Vagina (tissue), 2 donors: ENCODE measurements around the gene CHD9. TPM values are rescaled to one million over a fixed set of nuclear protein-coding genes. Genes with fewer than 3 reads are reported as not detected.
A peak's percentile ranks its signal among the peaks of the same experiment; 100 is the strongest.

Source experiments
- DNase-seq, 2 donors: peaks; one replicate each; pipeline ENCODE4 v3.0.0-alpha.2; 2017; ENCODE audit errors: extremely low spot score in 2 of 2
- H3K27ac ChIP-seq: fragments of 200-600 bp; sonication (generic); one replicate; pipeline ENCODE4 v1.5.1; 2019
- H3K27me3 ChIP-seq: fragments of 200-600 bp; sonication (generic); one replicate; pipeline ENCODE4 v1.5.1; 2019
- H3K36me3 ChIP-seq, 2 donors: fragments of 200-600 bp; sonication (generic); one replicate each; pipeline ENCODE4 v1.5.1; 2017 to 2019
- H3K4me1 ChIP-seq: fragments of 200-600 bp; sonication (generic); one replicate; pipeline ENCODE4 v1.5.1; 2019
- H3K4me3 ChIP-seq, 2 donors: fragments of 200-600 bp; sonication (generic); 1 replicate in 1 of 2; 2 replicates in 1 of 2; pipeline ENCODE4 v1.5.1; 2016 to 2019
- H3K9me3 ChIP-seq: fragments of 200-600 bp; sonication (generic); one replicate; pipeline ENCODE4 v1.5.1; 2019
- CTCF ChIP-seq, 3 experiments: fragments of 450-650 bp in 2 of 3; fragments of 200-600 bp in 1 of 3; sonication (generic) in 1 of 3; IDR thresholded peaks; one replicate each; pipeline ENCODE4 v1.5.1; 2017 to 2019; ENCODE audit warnings: antibody characterized with exemption in 3 of 3, mild to moderate bottlenecking in 2 of 3, moderate library complexity in 2 of 3
- POLR2A ChIP-seq, 2 donors: fragments of 450-650 bp; IDR thresholded peaks; one replicate each; pipeline ENCODE4 v1.6.1; 2017; ENCODE audit warnings: antibody characterized with exemption in 2 of 2, mild to moderate bottlenecking in 2 of 2, moderate library complexity in 2 of 2
- POLR2AphosphoS5 ChIP-seq, 2 donors: sonication (generic); formaldehyde crosslinking; IDR thresholded peaks; one replicate each; pipeline ENCODE4 v1.9.0; 2017; ENCODE audit warnings: antibody characterized with exemption in 2 of 2, mild to moderate bottlenecking in 2 of 2, low read depth in 1 of 2; ENCODE audit not compliant: insufficient read depth in 1 of 2
- intact Hi-C: fragments of 100-400 bp; cut with DNase I; formaldehyde crosslinking; loops from one replicate; pipeline ENCODE4 v1.15.1; 2023
- total RNA-seq: library from RNA; depleted of rRNA; stranded (reverse); fragments of >200 nt; gene quantifications from one replicate; pipeline ENCODE4 v1.2.3, GENCODE V29; 2016

CHD9 gene
- total RNA-seq, 1 donor from 2014 or later = 77.6 TPM

- Histone ChIP-seq H3K9me3 (no peaks in the 10 kb centered on the region), H3K4me3 (no peak overlapping the region), H3K4me1 (peaks cover 90% of the 10 kb centered on the region), H3K36me3 (no peaks in the 10 kb centered on the region), H3K27ac (peak overlapping the region; percentile 25), H3K27me3 (no peaks in the 10 kb centered on the region)
- no peak for DNase-seq
- TF ChIP-seq CTCF (IDR thresholded peaks at IDR 0.05) (no peak), POLR2AphosphoS5 (IDR thresholded peaks at IDR 0.05; ENCODE audit: insufficient read depth in 1 of 2, low read depth in 1 of 2) (no peak), POLR2A (IDR thresholded peaks at IDR 0.05) (no peak)
- intact Hi-C loops = no loop called here
Measured at GRCh38 chr16:53082509-53082908, 27.7 kb downstream of the CHD9 start.

- no peak for TF ChIP-seq POLR2A (IDR thresholded peaks at IDR 0.05)
- no peak for TF ChIP-seq POLR2AphosphoS5 (IDR thresholded peaks at IDR 0.05; ENCODE audit: insufficient read depth in 1 of 2, low read depth in 1 of 2)
- TF ChIP-seq CTCF (IDR thresholded peaks at IDR 0.05) = no peak
- Histone ChIP-seq H3K36me3 (no peaks in the 10 kb centered on the region), H3K27me3 (no peaks in the 10 kb centered on the region), H3K4me1 (peaks cover 95% of the 10 kb centered on the region), H3K4me3 (no peak overlapping the region), H3K9me3 (no peaks in the 10 kb centered on the region), H3K27ac (peak overlapping the region; percentile 80)
- intact Hi-C loops = no loop called here
- no peak for DNase-seq
Measured at GRCh38 chr16:53083119-53083518, 28.3 kb downstream of the CHD9 start.

DNA sequence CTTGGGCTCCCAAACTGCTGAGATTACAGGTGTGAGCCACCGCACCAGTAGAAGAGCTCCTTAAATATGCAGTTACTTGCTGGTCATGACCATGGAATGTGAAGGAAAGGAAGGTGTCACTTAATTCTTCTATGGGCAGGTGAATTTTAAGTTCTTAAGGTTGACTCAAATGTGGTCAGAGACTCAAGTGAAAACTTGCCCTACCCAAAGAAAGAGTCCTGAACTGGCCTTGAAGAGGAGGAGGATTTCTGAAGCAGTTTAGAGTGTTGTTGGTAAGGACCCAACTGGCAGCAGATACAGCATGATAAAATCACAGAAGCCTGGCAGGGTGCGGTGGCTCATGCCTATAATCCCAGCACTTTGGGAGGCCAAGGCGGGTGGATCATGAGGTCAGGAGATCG, 29.4 kb downstream of the CHD9 start:
- TF ChIP-seq CTCF (IDR thresholded peaks at IDR 0.05) (no peak), POLR2A (IDR thresholded peaks at IDR 0.05) (no peak), POLR2AphosphoS5 (IDR thresholded peaks at IDR 0.05; ENCODE audit: insufficient read depth in 1 of 2, low read depth in 1 of 2) (peak in 1 of 2 donors; percentile 62)
- Histone ChIP-seq H3K4me1 (peaks cover 96% of the 10 kb centered on the region), H3K36me3 (no peaks in the 10 kb centered on the region), H3K27me3 (no peaks in the 10 kb centered on the region), H3K9me3 (no peaks in the 10 kb centered on the region), H3K27ac (peak overlapping the region; percentile 80), H3K4me3 (no peak overlapping the region)
- intact Hi-C loops = no loop called here
- DNase-seq = no peak

- H3K4me1 ChIP-seq = peaks cover 96% of the 10 kb centered on the region
- intact Hi-C loops = no loop called here
- TF ChIP-seq POLR2AphosphoS5 (IDR thresholded peaks at IDR 0.05; ENCODE audit: insufficient read depth in 1 of 2, low read depth in 1 of 2) (no peak), POLR2A (IDR thresholded peaks at IDR 0.05) (no peak), CTCF (IDR thresholded peaks at IDR 0.05) (no peak)
- H3K9me3 ChIP-seq = no peaks in the 10 kb centered on the region
- H3K36me3 ChIP-seq = no peaks in the 10 kb centered on the region
- peak overlapping the region; percentile 80 for H3K27ac ChIP-seq
- H3K4me3 ChIP-seq = no peak overlapping the region
- no peak for DNase-seq
- no peaks in the 10 kb centered on the region for H3K27me3 ChIP-seq
Measured at GRCh38 chr16:53084746-53085334, 30.0 kb downstream of the CHD9 start.

DNA sequence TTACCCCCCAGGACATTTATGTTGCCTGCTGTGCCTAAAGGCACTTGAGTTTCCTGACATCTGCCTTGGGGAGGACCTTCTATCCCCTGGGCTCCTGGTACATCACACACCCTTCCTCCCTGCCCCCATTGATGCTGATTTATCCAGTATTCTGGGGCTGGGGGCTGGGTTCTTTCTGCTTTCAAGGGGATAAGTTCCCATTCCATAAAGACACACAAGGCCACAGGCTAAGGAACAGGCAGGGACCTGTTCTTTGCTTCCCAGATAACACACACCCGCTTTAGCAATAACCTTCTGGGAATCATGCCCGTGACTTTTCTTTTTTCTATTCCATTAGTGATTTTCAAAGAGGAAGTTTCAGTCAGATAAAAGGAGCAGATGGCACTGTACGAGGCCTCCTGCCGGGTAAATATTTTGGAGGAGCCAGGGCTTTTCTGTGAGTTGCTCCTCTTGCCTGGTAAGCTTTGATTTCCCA, 30.6 kb downstream of the CHD9 start:
- H3K9me3 ChIP-seq = no peaks in the 10 kb centered on the region
- peak overlapping the region; percentile 80 for H3K27ac ChIP-seq
- no peak for DNase-seq
- H3K4me1 ChIP-seq = peaks cover 96% of the 10 kb centered on the region
- intact Hi-C loops = no loop called here
- no peaks in the 10 kb centered on the region for H3K36me3 ChIP-seq
- no peak for TF ChIP-seq CTCF (IDR thresholded peaks at IDR 0.05)
- peak in 1 of 2 donors; percentile 73 for TF ChIP-seq POLR2AphosphoS5 (IDR thresholded peaks at IDR 0.05; ENCODE audit: insufficient read depth in 1 of 2, low read depth in 1 of 2)
- H3K4me3 ChIP-seq = no peak overlapping the region
- H3K27me3 ChIP-seq = no peaks in the 10 kb centered on the region
